Camera-type eye (tissue), 1 donor: ENCODE results near the gene TMEM60. TPM values are rescaled to one million over a fixed set of nuclear protein-coding genes. Genes with fewer than 3 reads are reported as not detected.

Source experiments
- total RNA-seq: library from RNA; depleted of rRNA; stranded (reverse); fragments of >200 nt; gene quantifications from one replicate; pipeline ENCODE4 v1.2.3, GENCODE V29; 2014

Gene TMEM60, protein sequence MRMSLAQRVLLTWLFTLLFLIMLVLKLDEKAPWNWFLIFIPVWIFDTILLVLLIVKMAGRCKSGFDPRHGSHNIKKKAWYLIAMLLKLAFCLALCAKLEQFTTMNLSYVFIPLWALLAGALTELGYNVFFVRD
- total RNA-seq, result 12.6 TPM

DNA sequence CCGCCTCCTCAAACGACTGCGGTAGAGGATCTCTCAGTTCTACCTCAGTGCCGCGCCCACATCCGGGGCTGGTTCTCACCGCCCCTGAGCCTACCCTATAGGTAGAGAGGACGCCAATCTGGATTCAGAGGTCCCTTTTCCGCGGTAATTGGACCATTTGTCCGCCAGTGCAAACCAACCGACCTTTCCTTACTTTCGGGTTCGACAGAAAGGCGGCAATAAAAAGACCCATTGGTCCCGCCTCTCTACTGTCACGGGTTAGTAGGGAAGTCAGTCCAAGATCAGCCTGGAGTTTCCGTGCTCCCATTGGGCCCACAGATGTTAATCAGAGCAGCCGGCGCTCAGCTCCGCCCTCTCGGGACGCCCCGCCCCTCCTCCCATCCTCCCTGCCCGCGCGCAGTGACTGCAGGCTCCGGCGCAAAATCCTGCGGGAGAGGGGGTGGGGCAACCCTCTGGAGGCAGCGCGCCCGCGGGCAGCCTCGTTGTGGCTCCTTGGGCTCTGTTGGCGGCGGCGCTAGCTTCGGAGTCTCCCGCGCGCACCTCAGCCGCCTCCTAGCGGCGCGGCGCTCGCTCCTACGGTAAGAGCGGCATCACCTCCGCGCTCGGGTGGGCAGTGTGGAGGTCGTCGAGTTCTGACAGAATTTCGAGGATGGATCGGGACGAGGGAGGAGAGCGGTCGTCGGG is at the start of gene TMEM60, which contains the start of gene PHTF2:
TMEM60 (minus strand) TSS at position 41 of the 684 bp plus-strand sequence. CDS start 4,061 bp downstream, outside the sequence.
PHTF2 (plus strand) TSS at position 380 of the 684 bp plus-strand sequence.

Other genes with a start within 250 kb of the TMEM60 start
- gene RSBN1L, start 102.0 kb downstream of the TMEM60 start, total RNA-seq, result 69.3 TPM
- gene PHTF2, start 339 bp upstream of the TMEM60 start, total RNA-seq, result 39.7 TPM